NCI-H526 treated with DMSO at 0.1 percent for 48 hours (cell line): Measurements from ENCODE around the gene AGMO.
"Not testable (repeated sequence)": the region's sequence is repeated elsewhere in the genome, so short reads cannot be mapped to it uniquely, and the experiment has no call there.

Experiments used
- DNase-seq: peaks from one replicate; lab custom pipeline; 2025; lab: John Stamatoyannopoulos, UW

Gene AGMO

GRCh38 chr7:15559416-15559928 lies 2.3 kb downstream of the AGMO start:
- DNase-seq = no peak

- DNase-seq = no peak
These were observed 3.1 kb downstream of the AGMO start for GRCh38 chr7:15558756-15559155.

GRCh38 chr7:15557686-15558085 lies 4.1 kb downstream of the AGMO start:
- DNase-seq = no peak

GRCh38 chr7:15557186-15557585 lies 4.6 kb downstream of the AGMO start:
- DNase-seq = no peak

- DNase-seq = no peak
These were observed 5.3 kb downstream of the AGMO start for GRCh38 chr7:15556339-15557105.

GRCh38 chr7:15555381-15555859 lies 6.4 kb downstream of the AGMO start:
- no peak for DNase-seq

- DNase-seq = no peak
These were observed 7.1 kb downstream of the AGMO start for GRCh38 chr7:15554744-15555143.

- no peak for DNase-seq
These were observed 7.7 kb downstream of the AGMO start for GRCh38 chr7:15554081-15554480.

- not testable (repeated sequence) for DNase-seq
These were observed 14.5 kb downstream of the AGMO start for GRCh38 chr7:15547320-15547719.

GRCh38 chr7:15546272-15546792 lies 15.5 kb downstream of the AGMO start:
- no peak for DNase-seq

GRCh38 chr7:15544050-15544449 lies 17.8 kb downstream of the AGMO start:
- DNase-seq = no peak

GRCh38 chr7:15543256-15543655 lies 18.6 kb downstream of the AGMO start:
- DNase-seq = no peak

- no peak for DNase-seq
These were observed 34.2 kb downstream of the AGMO start for GRCh38 chr7:15527648-15528047.

GRCh38 chr7:15525652-15526263 lies 36.1 kb downstream of the AGMO start:
- DNase-seq = no peak

- DNase-seq = no peak
These were observed 37.7 kb downstream of the AGMO start for GRCh38 chr7:15524077-15524476.

- not testable (repeated sequence) for DNase-seq
These were observed 44.0 kb downstream of the AGMO start for GRCh38 chr7:15517865-15518264.

GRCh38 chr7:15515252-15515651 lies 46.6 kb downstream of the AGMO start:
- no peak for DNase-seq

- no peak for DNase-seq
These were observed 53.6 kb downstream of the AGMO start for GRCh38 chr7:15508258-15508657.

GRCh38 chr7:15507708-15508107 lies 54.1 kb downstream of the AGMO start:
- DNase-seq = no peak

GRCh38 chr7:15507171-15507570 lies 54.6 kb downstream of the AGMO start:
- DNase-seq = no peak

- no peak for DNase-seq
These were observed 56.1 kb downstream of the AGMO start for GRCh38 chr7:15505761-15506160.

GRCh38 chr7:15504351-15504750 lies 57.5 kb downstream of the AGMO start:
- no peak for DNase-seq

GRCh38 chr7:15503603-15504290 lies 58.1 kb downstream of the AGMO start:
- no peak for DNase-seq
